VCaP (cell line): ENCODE data around the gene RRP36.
A peak's percentile ranks its signal among the peaks of the same experiment; 100 is the strongest.
"Not testable (repeated sequence)": the region's sequence is repeated elsewhere in the genome, so short reads cannot be mapped to it uniquely, and the experiment has no call there.

Source experiments
- H3K27ac ChIP-seq: fragments of 450-650 bp; 2 replicates; pipeline ENCODE4 v1.5.1; 2017
- TF ChIP-seq, protein P1 (sequence below): fragments of 450-650 bp; conservative IDR thresholded peaks from 2 replicates; pipeline ENCODE4 v1.5.1; 2017; ENCODE audit warnings: mild to moderate bottlenecking, moderate library complexity

The RRP36 gene

DNA sequence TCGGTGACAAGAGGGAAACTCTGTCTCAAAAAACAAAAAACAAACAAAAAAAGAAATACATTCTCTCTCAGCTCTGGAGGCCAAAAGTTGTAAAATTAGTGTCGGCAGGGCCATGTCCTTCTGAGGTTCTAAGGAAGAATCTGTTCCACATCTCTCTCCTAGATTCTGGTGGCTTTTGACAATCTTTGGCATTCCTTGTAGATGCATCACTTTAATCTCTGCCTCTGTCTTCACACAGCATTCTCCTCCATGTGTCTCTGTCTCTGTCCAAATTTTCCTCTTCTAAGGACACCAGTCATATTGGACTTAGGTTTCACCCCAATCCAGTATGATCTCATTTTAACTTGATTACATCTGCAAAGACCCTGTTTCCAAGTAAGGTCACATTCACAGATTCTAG, 28.0 kb upstream of the RRP36 start:
- TF ChIP-seq, protein P1, sequence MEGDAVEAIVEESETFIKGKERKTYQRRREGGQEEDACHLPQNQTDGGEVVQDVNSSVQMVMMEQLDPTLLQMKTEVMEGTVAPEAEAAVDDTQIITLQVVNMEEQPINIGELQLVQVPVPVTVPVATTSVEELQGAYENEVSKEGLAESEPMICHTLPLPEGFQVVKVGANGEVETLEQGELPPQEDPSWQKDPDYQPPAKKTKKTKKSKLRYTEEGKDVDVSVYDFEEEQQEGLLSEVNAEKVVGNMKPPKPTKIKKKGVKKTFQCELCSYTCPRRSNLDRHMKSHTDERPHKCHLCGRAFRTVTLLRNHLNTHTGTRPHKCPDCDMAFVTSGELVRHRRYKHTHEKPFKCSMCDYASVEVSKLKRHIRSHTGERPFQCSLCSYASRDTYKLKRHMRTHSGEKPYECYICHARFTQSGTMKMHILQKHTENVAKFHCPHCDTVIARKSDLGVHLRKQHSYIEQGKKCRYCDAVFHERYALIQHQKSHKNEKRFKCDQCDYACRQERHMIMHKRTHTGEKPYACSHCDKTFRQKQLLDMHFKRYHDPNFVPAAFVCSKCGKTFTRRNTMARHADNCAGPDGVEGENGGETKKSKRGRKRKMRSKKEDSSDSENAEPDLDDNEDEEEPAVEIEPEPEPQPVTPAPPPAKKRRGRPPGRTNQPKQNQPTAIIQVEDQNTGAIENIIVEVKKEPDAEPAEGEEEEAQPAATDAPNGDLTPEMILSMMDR, result no peak

DNA sequence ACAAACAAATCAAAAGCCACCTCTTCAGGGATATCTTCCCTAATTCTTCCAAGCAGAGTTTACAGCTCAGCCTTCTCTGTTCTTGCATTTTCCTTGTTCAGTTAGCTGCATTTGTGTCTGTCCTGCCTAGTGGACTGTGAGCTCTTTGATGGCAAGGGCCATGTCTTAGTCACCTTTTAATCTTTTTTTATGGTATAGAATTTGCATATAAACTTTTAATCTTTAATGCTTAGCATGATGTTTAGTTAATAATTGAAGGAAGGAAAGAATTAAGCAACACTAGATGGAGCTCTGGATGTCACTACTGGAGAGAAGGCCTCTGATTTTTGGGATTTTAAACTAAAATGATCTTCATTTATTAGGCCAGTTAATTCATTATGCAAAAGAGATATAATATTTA, 24.9 kb upstream of the RRP36 start:
- H3K27ac ChIP-seq, result peak overlapping the region; percentile 31
- TF ChIP-seq, protein P1, result peak; percentile 46

More for the DNA sequence above, 28.0 kb upstream of the RRP36 start:
- no peak overlapping the region for H3K27ac ChIP-seq

DNA sequence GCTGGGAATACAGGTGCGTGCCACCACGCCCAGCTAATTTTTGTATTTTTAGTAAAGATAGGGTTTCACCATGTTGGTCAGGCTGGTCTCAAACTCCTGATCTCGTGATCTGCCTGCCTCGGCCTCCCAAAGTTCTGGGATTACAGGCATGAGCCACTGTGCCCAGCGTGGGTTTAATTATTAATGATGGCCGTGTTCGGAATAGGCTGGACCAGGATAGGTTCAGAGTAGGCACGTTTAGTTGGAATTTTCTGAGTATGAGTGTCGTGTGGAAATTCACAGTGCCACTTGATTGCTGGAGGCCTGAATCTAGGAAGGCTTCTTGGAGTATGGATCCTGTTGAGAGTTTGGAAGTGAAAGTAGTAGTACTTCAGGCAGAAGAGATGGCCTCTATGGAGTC, 23.2 kb upstream of the RRP36 start:
- H3K27ac ChIP-seq, result not testable (repeated sequence)

DNA sequence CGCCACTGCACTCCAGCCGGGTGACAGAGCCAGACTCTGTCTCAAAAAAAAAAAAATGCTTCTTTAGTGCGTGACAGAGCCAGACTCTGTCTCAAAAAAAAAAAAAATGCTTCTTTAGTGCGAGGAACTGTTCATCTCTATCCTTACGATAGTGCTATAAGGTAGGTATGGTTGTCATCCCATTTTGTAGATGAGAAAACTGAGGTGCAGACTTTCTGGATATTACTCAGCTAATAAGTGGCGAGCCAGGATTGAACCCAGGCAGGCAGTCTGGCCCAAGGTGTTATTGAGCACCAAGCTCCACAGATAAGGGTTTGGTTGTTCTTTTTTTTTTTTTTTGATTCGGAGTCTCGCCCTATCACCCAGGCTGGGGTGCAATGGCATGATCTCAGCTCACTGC, 19.6 kb upstream of the RRP36 start:
- H3K27ac ChIP-seq, result no peak overlapping the region
- TF ChIP-seq, protein P1, result no peak

DNA sequence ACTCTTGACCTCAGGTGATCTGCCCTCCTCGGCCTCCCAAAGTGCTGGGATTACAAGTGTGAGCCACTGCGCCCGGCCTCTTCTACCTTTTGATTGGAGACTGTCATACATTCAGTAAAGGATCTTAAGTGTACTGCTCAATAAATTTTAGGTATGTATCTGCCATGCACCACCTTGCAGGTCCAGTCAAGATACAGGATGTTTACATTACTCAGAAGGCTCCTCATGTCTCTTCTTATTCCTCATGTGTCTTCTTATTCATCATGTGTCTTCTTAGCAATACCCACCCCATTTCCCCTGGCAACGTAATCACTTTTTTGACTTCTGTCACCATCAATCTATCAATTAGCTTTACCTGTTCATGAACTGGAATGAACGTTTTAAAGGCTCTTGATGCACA, 15.6 kb upstream of the RRP36 start:
- TF ChIP-seq, protein P1, result no peak
- H3K27ac ChIP-seq, result no peak overlapping the region

DNA sequence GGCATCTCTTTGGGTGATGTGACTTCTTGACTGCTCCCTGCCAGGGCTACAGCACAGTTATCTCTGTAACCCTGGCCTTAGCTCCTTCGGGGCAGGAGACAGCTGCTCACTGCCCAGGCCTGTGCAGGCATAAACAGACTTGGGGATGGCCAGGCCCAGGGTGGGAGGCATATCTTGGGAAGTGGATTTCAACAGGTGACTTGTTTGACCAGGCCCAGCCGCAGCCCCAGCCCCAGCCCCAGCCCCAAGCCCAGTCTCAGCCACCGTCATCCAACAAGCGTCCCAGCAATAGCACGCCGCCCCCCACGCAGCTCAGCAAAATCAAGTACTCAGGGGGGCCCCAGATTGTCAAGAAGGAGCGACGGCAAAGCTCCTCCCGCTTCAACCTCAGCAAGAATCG, 15.2 kb upstream of the RRP36 start:
- TF ChIP-seq, protein P1, result no peak
- H3K27ac ChIP-seq, result no peak overlapping the region

DNA sequence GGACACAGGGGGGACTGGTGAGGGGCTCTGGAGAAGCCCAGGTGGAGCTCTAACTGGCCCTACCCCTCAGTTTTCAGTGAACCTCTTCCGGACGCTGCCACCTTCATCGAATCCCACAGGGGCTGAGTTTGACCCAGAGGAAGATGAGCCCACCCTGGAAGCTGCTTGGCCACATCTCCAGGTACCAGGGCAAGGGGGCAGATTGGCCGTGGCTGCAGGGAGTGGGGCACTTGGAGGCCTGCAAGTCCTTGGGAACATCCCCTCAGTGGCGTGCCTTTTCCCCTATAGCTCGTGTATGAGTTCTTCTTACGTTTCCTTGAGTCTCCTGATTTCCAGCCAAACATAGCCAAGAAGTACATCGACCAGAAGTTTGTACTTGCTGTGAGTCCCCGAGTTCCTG, 14.3 kb upstream of the RRP36 start:
- H3K27ac ChIP-seq, result no peak overlapping the region
- TF ChIP-seq, protein P1, result no peak

DNA sequence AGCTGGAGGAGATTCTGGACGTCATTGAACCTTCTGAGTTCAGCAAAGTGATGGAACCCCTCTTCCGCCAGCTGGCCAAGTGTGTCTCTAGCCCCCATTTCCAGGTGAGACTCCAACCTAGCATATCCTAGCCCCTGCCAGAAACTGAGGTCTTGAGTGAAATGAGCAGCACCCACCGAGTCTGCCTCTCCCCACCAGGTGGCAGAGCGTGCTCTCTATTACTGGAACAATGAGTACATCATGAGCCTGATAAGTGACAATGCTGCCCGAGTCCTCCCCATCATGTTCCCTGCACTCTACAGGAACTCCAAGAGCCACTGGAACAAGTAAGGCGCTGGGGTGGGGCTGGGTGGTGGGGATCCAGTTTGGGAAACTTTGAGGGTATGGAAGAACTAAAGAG, 12.3 kb upstream of the RRP36 start:
- TF ChIP-seq, protein P1, result peak; percentile 76

More for the DNA sequence above, 12.3 kb upstream of the RRP36 start:
- H3K27ac ChIP-seq, result no peak overlapping the region
